SK-N-SH (cell line): ENCODE data around the gene COQ6. TPM values are rescaled to one million over a fixed set of nuclear protein-coding genes. Genes with fewer than 3 reads are reported as not detected.

Experiments
- CTCF ChIA-PET: fragments of 300-600, 350-600 bp; formaldehyde crosslinking; extraction: SDS; loops from one replicate; lab custom pipeline; 2021; lab: Yijun Ruan, JAX
- POLR2A ChIA-PET: fragments of 350-600 bp; sonication (Branson Sonifier 250); formaldehyde crosslinking; extraction: SDS; loops from one replicate; lab custom pipeline; 2020; ENCODE audit warnings: antibody characterized with exemption, inconsistent platforms; lab: Yijun Ruan, JAX
- DNase-seq: peaks from one replicate; pipeline ENCODE4 v3.0.0; 2012
- H2AFZ ChIP-seq: fragments of 200-600 bp; sonication (generic); 2 replicates; pipeline ENCODE4 v1.8.1; 2016; ENCODE audit warnings: antibody characterized with exemption, mild to moderate bottlenecking, low read depth
- H3F3A ChIP-seq: fragments of 200-600 bp; sonication (generic); replicated peaks from 2 replicates; pipeline ENCODE3; 2016; ENCODE audit warnings: antibody characterized with exemption, mild to moderate bottlenecking; ENCODE audit not compliant: insufficient read depth
- H3K27ac ChIP-seq, 2 experiments: fragments of 200-500 bp in 1 of 2; fragments of 200-600 bp in 1 of 2; sonication (Bioruptor generic) in 1 of 2; sonication (generic), shearing (Covaris generic) in 1 of 2; 2 replicates each; pipeline versions ENCODE4 v1.5.1 to v1.6.1; 2014 to 2016; ENCODE audit warnings: low read depth in 2 of 2, inconsistent platforms in 1 of 2, low read length in 1 of 2, mild to moderate bottlenecking in 1 of 2, mixed read lengths in 1 of 2
- H3K27me3 ChIP-seq: fragments of 200-600 bp; sonication (generic), shearing (Covaris generic); 2 replicates; pipeline ENCODE4 v1.6.1; 2016; ENCODE audit warnings: mixed run types; ENCODE audit not compliant: insufficient read depth
- H3K36me3 ChIP-seq, 2 experiments: fragments of 200-500 bp in 1 of 2; fragments of 200-600 bp in 1 of 2; sonication (Bioruptor generic) in 1 of 2; sonication (generic) in 1 of 2; replicated peaks in 1 of 2; 2 replicates each; pipeline versions ENCODE3 to v1.5.1; 2014 to 2016; ENCODE audit warnings: low read length in 1 of 2, mild to moderate bottlenecking in 1 of 2; ENCODE audit not compliant: insufficient read depth in 2 of 2, control insufficient read depth in 1 of 2
- H3K4me1 ChIP-seq, 2 experiments: fragments of 200-500 bp in 1 of 2; fragments of 200-600 bp in 1 of 2; sonication (Bioruptor generic) in 1 of 2; sonication (generic), shearing (Covaris generic) in 1 of 2; 2 replicates each; pipeline versions ENCODE4 v1.5.1 to v1.6.1; 2014 to 2016; ENCODE audit warnings: low read depth in 1 of 2, low read length in 1 of 2, mixed run types in 1 of 2; ENCODE audit not compliant: insufficient read depth in 2 of 2, control insufficient read depth in 1 of 2
- H3K4me2 ChIP-seq: fragments of 200-600 bp; sonication (generic), shearing (Covaris generic); 2 replicates; pipeline ENCODE4 v1.6.1; 2017; ENCODE audit warnings: mixed run types
- H3K4me3 ChIP-seq, 2 experiments: fragments of 200-500 bp in 1 of 2; fragments of 200-600 bp in 1 of 2; sonication (Bioruptor generic) in 1 of 2; sonication (generic), shearing (Covaris generic) in 1 of 2; 2 replicates each; pipeline versions ENCODE4 v1.5.1 to v1.8.1; 2014 to 2016; ENCODE audit warnings: low read depth in 2 of 2, inconsistent platforms in 1 of 2, low read length in 1 of 2, mild to moderate bottlenecking in 1 of 2, mixed read lengths in 1 of 2, moderate library complexity in 1 of 2
- H3K79me2 ChIP-seq: fragments of 200-600 bp; sonication (generic); 2 replicates; pipeline ENCODE4 v1.8.1; 2017; ENCODE audit warnings: mild to moderate bottlenecking; ENCODE audit not compliant: insufficient read depth
- H3K9ac ChIP-seq: fragments of 200-600 bp; sonication (generic); 2 replicates; pipeline ENCODE4 v1.6.1; 2017; ENCODE audit warnings: mixed run types
- H3K9me2 ChIP-seq: fragments of 200-600 bp; sonication (generic); 2 replicates; pipeline ENCODE4 v1.6.1; 2017; ENCODE audit warnings: mixed run types
- H3K9me3 ChIP-seq: fragments of 200-600 bp; sonication (generic); 2 replicates; pipeline ENCODE4 v1.6.1; 2017; ENCODE audit warnings: mixed run types, mild to moderate bottlenecking, moderate library complexity
- H4K20me1 ChIP-seq: fragments of 200-600 bp; sonication (generic); 2 replicates; pipeline ENCODE4 v1.6.1; 2017; ENCODE audit warnings: mild to moderate bottlenecking, mixed run types; ENCODE audit not compliant: insufficient read depth
- CHD2 ChIP-seq: fragments of 150-350 bp; IDR thresholded peaks from 2 replicates; pipeline ENCODE4 v1.6.1; 2018; ENCODE audit warnings: low read length; ENCODE audit not compliant: partially characterized antibody
- EP300 ChIP-seq, 2 experiments: IDR thresholded peaks; 2 replicates each; pipeline versions ENCODE4 v1.4.0 to v1.6.1; 2012; ENCODE audit warnings: borderline replicate concordance in 1 of 2, low read depth in 1 of 2, low read length in 1 of 2
- EZH2phosphoT487 ChIP-seq: fragments of 200-600 bp; sonication (generic); IDR thresholded peaks from 2 replicates; pipeline ENCODE4 v1.6.1; 2017; ENCODE audit warnings: low read depth, mixed run types, mild to moderate bottlenecking, antibody characterized with exemption, moderate library complexity, borderline replicate concordance
- FOXM1 ChIP-seq: IDR thresholded peaks from 2 replicates; pipeline ENCODE4 v1.4.0; 2012; ENCODE audit warnings: low read depth, mild to moderate bottlenecking
- JUND ChIP-seq: IDR thresholded peaks from 2 replicates; pipeline ENCODE4 v1.4.0; 2012
- MEF2A ChIP-seq: IDR thresholded peaks from 2 replicates; pipeline ENCODE4 v1.4.0; 2012; ENCODE audit warnings: low read depth, borderline replicate concordance
- MXI1 ChIP-seq: IDR thresholded peaks from 2 replicates; pipeline ENCODE4 v1.6.1; 2012; ENCODE audit warnings: mild to moderate bottlenecking, low read depth, low read length, improper control_type of control experiment
- NFIC ChIP-seq: IDR thresholded peaks from 2 replicates; pipeline ENCODE4 v1.4.0; 2012; ENCODE audit warnings: borderline replicate concordance
- RAD21 ChIP-seq: IDR thresholded peaks from 2 replicates; pipeline ENCODE4 v1.6.1; 2012; ENCODE audit warnings: mild to moderate bottlenecking, low read length
- RXRA ChIP-seq: IDR thresholded peaks from 2 replicates; pipeline ENCODE4 v1.4.0; 2012; ENCODE audit warnings: low read depth, mild to moderate bottlenecking, borderline replicate concordance
- SIN3A ChIP-seq: IDR thresholded peaks from 2 replicates; pipeline ENCODE4 v1.6.1; 2012; ENCODE audit warnings: low read depth, mild to moderate bottlenecking, low read length, moderate library complexity, borderline replicate concordance
- TCF12 ChIP-seq: IDR thresholded peaks from 2 replicates; pipeline ENCODE4 v1.4.0; 2012
- TEAD4 ChIP-seq: IDR thresholded peaks from 2 replicates; pipeline ENCODE4 v1.4.0; 2012; ENCODE audit warnings: mild to moderate bottlenecking, borderline replicate concordance; ENCODE audit not compliant: insufficient read depth
- WGBS: methylation state at CpG from one replicate; pipeline ENCODE4 v1.1.6; 2017; ENCODE audit warnings: low lambda C conversion rate; 5-methylcytosine and 5-hydroxymethylcytosine counted together
- polyA plus RNA-seq, 3 experiments: library from polyadenylated mRNA; depleted of rRNA; stranded (reverse); fragments of >200 nt; gene quantifications; 2 replicates each; pipeline ENCODE4 v1.2.3, GENCODE V29; 2012
- TF ChIP-seq, protein P1 (sequence below): IDR thresholded peaks from 2 replicates; pipeline ENCODE4 v1.4.0; 2012; ENCODE audit warnings: low read depth, borderline replicate concordance
- TF ChIP-seq, protein P2 (sequence below): IDR thresholded peaks from 2 replicates; pipeline ENCODE4 v1.6.1; 2012; ENCODE audit warnings: mild to moderate bottlenecking, low read depth, low read length, moderate library complexity
- TF ChIP-seq, protein P3 (sequence below): fragments of 200-600 bp; sonication (generic); IDR thresholded peaks from 2 replicates; pipeline ENCODE4 v1.6.1; 2017; ENCODE audit warnings: antibody characterized with exemption, mild to moderate bottlenecking, moderate library complexity

The COQ6 gene
- polyA plus RNA-seq, 1 of the 3 experiments (the other 2 are of a cell fraction): 38.8 TPM

DNA sequence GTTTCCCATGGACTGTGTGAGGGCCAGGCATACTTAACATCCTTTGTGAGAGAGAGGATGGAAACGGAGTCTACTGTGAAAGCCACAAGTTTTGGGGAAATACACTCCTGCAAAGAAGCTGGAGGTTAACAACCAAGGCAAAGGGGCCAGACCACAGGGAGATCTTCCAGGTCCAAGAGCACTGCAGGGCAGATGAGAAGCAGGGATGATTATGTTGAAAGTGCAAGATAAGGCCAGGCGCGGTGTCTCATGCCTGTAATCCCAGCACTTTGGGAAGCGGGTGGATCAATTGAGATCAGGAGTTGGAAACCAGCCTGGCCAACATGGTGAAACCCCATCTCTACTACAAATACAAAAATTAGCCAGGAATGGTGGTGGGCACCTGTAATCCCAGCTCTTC, 15.1 kb downstream of the COQ6 start:
- no peaks in the 10 kb centered on the region for H4K20me1 ChIP-seq
- no peaks in the 10 kb centered on the region for H3K4me1 ChIP-seq
- no peak for TF ChIP-seq MXI1
- no peak for TF ChIP-seq TCF12
- no peak for TF ChIP-seq RAD21
- TF ChIP-seq, protein P1, sequence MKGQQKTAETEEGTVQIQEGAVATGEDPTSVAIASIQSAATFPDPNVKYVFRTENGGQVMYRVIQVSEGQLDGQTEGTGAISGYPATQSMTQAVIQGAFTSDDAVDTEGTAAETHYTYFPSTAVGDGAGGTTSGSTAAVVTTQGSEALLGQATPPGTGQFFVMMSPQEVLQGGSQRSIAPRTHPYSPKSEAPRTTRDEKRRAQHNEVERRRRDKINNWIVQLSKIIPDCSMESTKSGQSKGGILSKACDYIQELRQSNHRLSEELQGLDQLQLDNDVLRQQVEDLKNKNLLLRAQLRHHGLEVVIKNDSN: no peak
- TF ChIP-seq SIN3A: no peak
- TF ChIP-seq CHD2: no peak
- no peak for TF ChIP-seq JUND
- TF ChIP-seq, protein P2, sequence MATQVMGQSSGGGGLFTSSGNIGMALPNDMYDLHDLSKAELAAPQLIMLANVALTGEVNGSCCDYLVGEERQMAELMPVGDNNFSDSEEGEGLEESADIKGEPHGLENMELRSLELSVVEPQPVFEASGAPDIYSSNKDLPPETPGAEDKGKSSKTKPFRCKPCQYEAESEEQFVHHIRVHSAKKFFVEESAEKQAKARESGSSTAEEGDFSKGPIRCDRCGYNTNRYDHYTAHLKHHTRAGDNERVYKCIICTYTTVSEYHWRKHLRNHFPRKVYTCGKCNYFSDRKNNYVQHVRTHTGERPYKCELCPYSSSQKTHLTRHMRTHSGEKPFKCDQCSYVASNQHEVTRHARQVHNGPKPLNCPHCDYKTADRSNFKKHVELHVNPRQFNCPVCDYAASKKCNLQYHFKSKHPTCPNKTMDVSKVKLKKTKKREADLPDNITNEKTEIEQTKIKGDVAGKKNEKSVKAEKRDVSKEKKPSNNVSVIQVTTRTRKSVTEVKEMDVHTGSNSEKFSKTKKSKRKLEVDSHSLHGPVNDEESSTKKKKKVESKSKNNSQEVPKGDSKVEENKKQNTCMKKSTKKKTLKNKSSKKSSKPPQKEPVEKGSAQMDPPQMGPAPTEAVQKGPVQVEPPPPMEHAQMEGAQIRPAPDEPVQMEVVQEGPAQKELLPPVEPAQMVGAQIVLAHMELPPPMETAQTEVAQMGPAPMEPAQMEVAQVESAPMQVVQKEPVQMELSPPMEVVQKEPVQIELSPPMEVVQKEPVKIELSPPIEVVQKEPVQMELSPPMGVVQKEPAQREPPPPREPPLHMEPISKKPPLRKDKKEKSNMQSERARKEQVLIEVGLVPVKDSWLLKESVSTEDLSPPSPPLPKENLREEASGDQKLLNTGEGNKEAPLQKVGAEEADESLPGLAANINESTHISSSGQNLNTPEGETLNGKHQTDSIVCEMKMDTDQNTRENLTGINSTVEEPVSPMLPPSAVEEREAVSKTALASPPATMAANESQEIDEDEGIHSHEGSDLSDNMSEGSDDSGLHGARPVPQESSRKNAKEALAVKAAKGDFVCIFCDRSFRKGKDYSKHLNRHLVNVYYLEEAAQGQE: no peak
- TF ChIP-seq, protein P3, sequence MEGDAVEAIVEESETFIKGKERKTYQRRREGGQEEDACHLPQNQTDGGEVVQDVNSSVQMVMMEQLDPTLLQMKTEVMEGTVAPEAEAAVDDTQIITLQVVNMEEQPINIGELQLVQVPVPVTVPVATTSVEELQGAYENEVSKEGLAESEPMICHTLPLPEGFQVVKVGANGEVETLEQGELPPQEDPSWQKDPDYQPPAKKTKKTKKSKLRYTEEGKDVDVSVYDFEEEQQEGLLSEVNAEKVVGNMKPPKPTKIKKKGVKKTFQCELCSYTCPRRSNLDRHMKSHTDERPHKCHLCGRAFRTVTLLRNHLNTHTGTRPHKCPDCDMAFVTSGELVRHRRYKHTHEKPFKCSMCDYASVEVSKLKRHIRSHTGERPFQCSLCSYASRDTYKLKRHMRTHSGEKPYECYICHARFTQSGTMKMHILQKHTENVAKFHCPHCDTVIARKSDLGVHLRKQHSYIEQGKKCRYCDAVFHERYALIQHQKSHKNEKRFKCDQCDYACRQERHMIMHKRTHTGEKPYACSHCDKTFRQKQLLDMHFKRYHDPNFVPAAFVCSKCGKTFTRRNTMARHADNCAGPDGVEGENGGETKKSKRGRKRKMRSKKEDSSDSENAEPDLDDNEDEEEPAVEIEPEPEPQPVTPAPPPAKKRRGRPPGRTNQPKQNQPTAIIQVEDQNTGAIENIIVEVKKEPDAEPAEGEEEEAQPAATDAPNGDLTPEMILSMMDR: no peak
- no peak for TF ChIP-seq MEF2A
- TF ChIP-seq FOXM1: no peak
- TF ChIP-seq RXRA: no peak
- no peak overlapping the region for H3K4me2 ChIP-seq
- DNase-seq: no peak
- 100% methylated on average over 4 of the region's 4 CpGs for WGBS
- H3K9me2 ChIP-seq: no peaks in the 10 kb centered on the region
- no peak overlapping the region for H2AFZ ChIP-seq
- POLR2A ChIA-PET: no interaction called here
- no peak overlapping the region for H3K9ac ChIP-seq
- peaks cover 5% of the 10 kb centered on the region for H3F3A ChIP-seq
- peaks cover 37 to 46% of the 10 kb centered on the region in 2 experiments for H3K36me3 ChIP-seq
- no peaks in the 10 kb centered on the region for H3K9me3 ChIP-seq
- H3K27me3 ChIP-seq: no peaks in the 10 kb centered on the region
- H3K27ac ChIP-seq: no peak overlapping the region
- CTCF ChIA-PET: no interaction called here
- H3K79me2 ChIP-seq: no peaks in the 10 kb centered on the region
- no peak overlapping the region for H3K4me3 ChIP-seq

DNA sequence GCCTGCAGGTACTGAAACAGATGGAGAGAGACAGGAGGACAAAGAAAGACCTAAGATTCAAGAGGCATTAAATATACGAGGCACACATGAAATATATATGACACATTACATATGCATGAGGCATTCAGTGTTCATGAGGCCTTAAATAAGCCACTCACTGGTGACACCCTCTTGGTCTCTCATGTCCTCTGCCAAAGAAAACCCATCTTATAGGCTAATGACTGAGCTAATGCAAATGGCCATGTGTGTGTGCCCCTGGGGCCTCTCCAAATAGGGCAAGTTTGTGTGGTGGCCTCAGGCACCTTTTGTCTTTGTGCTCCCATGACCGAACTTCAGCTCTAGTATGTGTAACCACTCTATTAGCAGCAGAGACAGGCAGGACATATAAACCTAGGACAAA, 18.8 kb downstream of the COQ6 start:
- TF ChIP-seq NFIC (no peak), EZH2phosphoT487 (no peak), TEAD4 (no peak), EP300 (IDR thresholded peaks at IDR 0.05; ENCODE audit: borderline replicate concordance in 1 of 2, low read depth in 1 of 2, low read length in 1 of 2) (no peak)
- WGBS: 86% methylated on average over 2 of the region's 2 CpGs
- CTCF ChIA-PET: no interaction called here

More for the DNA sequence above, 18.8 kb downstream of the COQ6 start:
- no peaks in the 10 kb centered on the region for H3K9me2 ChIP-seq
- POLR2A ChIA-PET: no interaction called here
- peaks cover 7 to 13% of the 10 kb centered on the region in 2 experiments for H3K36me3 ChIP-seq
- no peaks in the 10 kb centered on the region for H3K27me3 ChIP-seq
- no peak overlapping the region for H3K4me3 ChIP-seq
- H4K20me1 ChIP-seq: no peaks in the 10 kb centered on the region
- no peak overlapping the region for H3K9ac ChIP-seq
- H3K27ac ChIP-seq: no peak overlapping the region
- H3K79me2 ChIP-seq: no peaks in the 10 kb centered on the region
- H3F3A ChIP-seq: no peaks in the 10 kb centered on the region
- no peak overlapping the region for H2AFZ ChIP-seq
- no peak for DNase-seq
- no peak overlapping the region for H3K4me2 ChIP-seq
- H3K9me3 ChIP-seq: no peaks in the 10 kb centered on the region
- peaks cover 0 to 2% of the 10 kb centered on the region in 2 experiments; a peak in 1 of 4 replicates for H3K4me1 ChIP-seq
